SK-MEL-5 (cell line): Measurements from ENCODE around the gene ARPC3. TPM values are rescaled to one million over a fixed set of nuclear protein-coding genes. Genes with fewer than 3 reads are reported as not detected.
"Not testable (repeated sequence)": the region's sequence is repeated elsewhere in the genome, so short reads cannot be mapped to it uniquely, and the experiment has no call there.

ENCODE experiments used
- DNase-seq: peaks from one replicate; pipeline ENCODE4 v3.0.0-alpha.2; 2016; ENCODE audit warnings: low read depth, low spot score
- in situ Hi-C: cut with HindIII; loops from 2 replicates; pipeline ENCODE4 v1.10.0; 2016; ENCODE audit warnings: low sequenced_read_pairs, high pct_unique_total_duplicates, low pct_unique_long_range_greater_than_20kb
- small RNA-seq, 2 experiments: library from RNA; depleted of rRNA; stranded (forward); fragments of <200 nt; gene quantifications; one replicate each; pipeline ENCODE3, GENCODE V24; 2014
- total RNA-seq: library from RNA; depleted of rRNA; stranded (reverse); fragments of >200 nt; shearing (Covaris generic); gene quantifications from 2 replicates; pipeline ENCODE4 v1.2.3, GENCODE V29; 2014; rRNA removed

ARPC3 gene
- total RNA-seq, 1 experiment from 2014 or later, result 335 TPM

- in situ Hi-C loops, result no loop called here
- no peak for DNase-seq
Observed at GRCh38 chr12:110424237-110424636, 25.9 kb downstream of the ARPC3 start.

- in situ Hi-C loops, result no loop called here
- DNase-seq, result no peak
Observed at GRCh38 chr12:110421701-110422100, 28.4 kb downstream of the ARPC3 start.

GRCh38 chr12:110421159-110421661, 28.9 kb downstream of the ARPC3 start:
- no peak for DNase-seq
- in situ Hi-C loops, result no loop called here

GRCh38 chr12:110420644-110421043, 29.5 kb downstream of the ARPC3 start:
- in situ Hi-C loops, DNase-seq: not testable (repeated sequence)

GRCh38 chr12:110417113-110417512, 33.0 kb downstream of the ARPC3 start:
- DNase-seq, in situ Hi-C loops: not testable (repeated sequence)

GRCh38 chr12:110410086-110410485, 40.1 kb downstream of the ARPC3 start:
- DNase-seq, in situ Hi-C loops: not testable (repeated sequence)

- in situ Hi-C loops, DNase-seq: not testable (repeated sequence)
Observed at GRCh38 chr12:110405126-110405662, 44.9 kb downstream of the ARPC3 start.

- in situ Hi-C loops, result no loop called here
- peak; percentile 78 for DNase-seq
Observed at GRCh38 chr12:110403976-110404682, 46.0 kb downstream of the ARPC3 start.

- DNase-seq, result peak; percentile 91
- in situ Hi-C loops, result no loop called here
Observed at GRCh38 chr12:110403146-110403975, 46.8 kb downstream of the ARPC3 start, which contains the start of gene ANAPC7. Gene ANAPC7, minus strand, starts transcription at chr12:110403708. Its CDS starts 81 bp downstream, at chr12:110403627.

Small RNA genes within 50 kb of the gene (small RNA-seq; reads per million reads assigned to genes)
- gene RF00278, result 0 reads per million in 2 experiments

Other genes starting within 250 kb of the ARPC3 start
- 131 and 141 TPM in 2 replicates for gene ATP2A2, start 169.1 kb downstream of the ARPC3 start, total RNA-seq
- 88.3 and 91.8 TPM in 2 replicates for gene ANAPC7, start 46.6 kb downstream of the ARPC3 start, total RNA-seq
- 39.9 and 40.2 TPM in 2 replicates for gene GPN3, start 17.9 kb upstream of the ARPC3 start, total RNA-seq
- gene FAM216A, start 18.5 kb upstream of the ARPC3 start, total RNA-seq, result 24.4 and 25.3 TPM in 2 replicates
- gene VPS29, start 51.8 kb upstream of the ARPC3 start, total RNA-seq, result 62.1 and 76.5 TPM in 2 replicates
- gene RAD9B, start 52.0 kb upstream of the ARPC3 start, total RNA-seq, result 0.45 and 0.61 TPM in 2 replicates
- 18.9 and 21.2 TPM in 2 replicates for gene PPTC7, start 133.0 kb upstream of the ARPC3 start, total RNA-seq
- 35.6 and 55.0 TPM in 2 replicates for gene TCTN1, start 163.8 kb upstream of the ARPC3 start, total RNA-seq
- gene HVCN1, start 238.8 kb upstream of the ARPC3 start, total RNA-seq, result 2.1 TPM in 1 of 2 replicates, not detected in the other